ENCODE data around the gene RAB15. TPM values are rescaled to one million over a fixed set of nuclear protein-coding genes. Genes with fewer than 3 reads are reported as not detected.

The RAB15 gene
- total and polyA plus RNA-seq, 2 donors (not counting 3 experiments of a cell fraction or from before 2014, with no cell fraction given) = 24.9 to 33.3 TPM

- DNase-seq (ENCODE audit: low read depth, low spot score) (no peak), FAIRE-seq (no peak)
- dilution Hi-C loops (cut with MboI; ENCODE audit: extremely low pct_ligation_motif_present, low sequenced_read_pairs) (no loop called here), intact Hi-C loops (cut with micrococcal nuclease) (no loop called here)
- ChIA-PET CTCF (interaction anchor here (0.6 to 1.5 kb wide), 5 partner anchors 24 to 135 kb away, joined by 3 to 4 read pairs (median 3); no protein-coding TSS in a partner anchor), POLR2A (no interaction called here)
- TF ChIP-seq MYC (IDR thresholded peaks at IDR 0.05; ENCODE audit: low read depth, low read length) = no peak
- no peak for TF ChIP-seq POLR2A (IDR thresholded peaks at IDR 0.05; ENCODE audit: low read depth, low read length)
- no peak for TF ChIP-seq POLR2AphosphoS5 (IDR thresholded peaks at IDR 0.05; ENCODE audit: insufficient read depth, low read depth, low read length)
- TF ChIP-seq GATA2 (IDR thresholded peaks at IDR 0.05; ENCODE audit: insufficient read depth, insufficient read length, low read depth, low read length) = no peak
- TF ChIP-seq, protein P1, sequence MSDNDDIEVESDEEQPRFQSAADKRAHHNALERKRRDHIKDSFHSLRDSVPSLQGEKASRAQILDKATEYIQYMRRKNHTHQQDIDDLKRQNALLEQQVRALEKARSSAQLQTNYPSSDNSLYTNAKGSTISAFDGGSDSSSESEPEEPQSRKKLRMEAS (IDR thresholded peaks at IDR 0.05; ENCODE audit: insufficient read depth, insufficient read length) = no peak
- no peak for TF ChIP-seq EZH2 (IDR thresholded peaks at IDR 0.05; ENCODE audit: borderline replicate concordance, low read depth, low read length, severe bottlenecking)
- no peak for TF ChIP-seq CTCF (IDR thresholded peaks at IDR 0.05; ENCODE audit: extremely low read depth in 1 of 2, insufficient read depth in 1 of 2, low read depth in 1 of 2, low read length in 2 of 2)
- TF ChIP-seq JUN (IDR thresholded peaks at IDR 0.05; ENCODE audit: borderline replicate concordance, insufficient read depth, insufficient read length, low read depth) = no peak
- TF ChIP-seq FOS (IDR thresholded peaks at IDR 0.05; ENCODE audit: borderline replicate concordance, insufficient read depth, low read length) = no peak
- Histone ChIP-seq H2AFZ (ENCODE audit: low read depth, low read length) (no peak overlapping the region), H3K4me3 (replicated peaks in 1 of 3; ENCODE audit: insufficient read depth in 1 of 3, low read depth in 1 of 3, low read length in 3 of 3) (no peak overlapping the region), H3K4me1 (ENCODE audit: control insufficient read depth, extremely low read depth, insufficient read depth, low read length) (no peaks in the 10 kb centered on the region), H3K9ac (replicated peaks; ENCODE audit: extremely low read depth, insufficient read depth, low read length) (no peak overlapping the region), H3K36me3 (ENCODE audit: control insufficient read depth in 2 of 2, extremely low read depth in 1 of 2, insufficient read depth in 2 of 2, low read length in 2 of 2) (peaks cover 0 to 4% of the 10 kb centered on the region in 2 experiments), H3K27ac (ENCODE audit: insufficient read depth, low read depth, low read length) (no peak overlapping the region), H4K20me1 (replicated peaks; ENCODE audit: control insufficient read depth, extremely low read depth, insufficient read depth, low read length) (no peaks in the 10 kb centered on the region), H3K9me1 (replicated peaks; ENCODE audit: control insufficient read depth, extremely low read depth, insufficient read depth, low read length) (no peaks in the 10 kb centered on the region), H3K27me3 (ENCODE audit: control insufficient read depth in 2 of 2, insufficient read depth in 2 of 2, low read length in 2 of 2) (no peaks in the 10 kb centered on the region), H3K9me3 (replicated peaks; ENCODE audit: control insufficient read depth, insufficient read depth, low read length) (no peaks in the 10 kb centered on the region), H3K79me2 (ENCODE audit: control insufficient read depth, insufficient read depth, low read length) (no peaks in the 10 kb centered on the region), H3K4me2 (ENCODE audit: insufficient read depth, low read length) (no peak overlapping the region)
- BruUV-seq (replicated peaks) = no TSS peak
These were observed 13.4 kb downstream of the RAB15 start for GRCh38 chr14:64958743-64959142.

Data from endothelial cell of umbilical vein (primary cell).